ENCODE results near the gene SLITRK3.

DNA sequence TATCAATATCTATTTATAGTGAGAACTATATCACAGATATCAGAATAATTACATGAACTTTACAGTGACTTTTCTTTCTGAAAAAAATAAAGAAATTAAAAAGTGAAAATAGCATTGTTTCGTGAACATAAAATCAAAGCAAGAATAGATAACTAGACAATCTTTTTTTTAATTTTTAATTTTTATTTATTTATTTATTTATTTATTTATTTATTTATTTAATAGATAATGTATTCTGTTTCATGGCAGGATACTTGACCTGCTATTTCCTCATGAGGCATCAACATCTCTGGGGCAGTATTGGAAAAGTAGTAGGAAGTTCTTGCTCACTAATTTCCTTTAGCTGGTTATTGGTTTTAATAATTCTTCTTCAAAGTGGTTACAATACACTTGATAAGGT, 33.3 kb downstream of the SLITRK3 start:
- no peak for TF ChIP-seq POLR2AphosphoS5 (IDR thresholded peaks at IDR 0.05; ENCODE audit: borderline replicate concordance, low read depth, low read length)
- TF ChIP-seq EZH2 (IDR thresholded peaks at IDR 0.05), result no peak

All from SK-N-MC (cell line).